IMR-90 (cell line): Measurements from ENCODE around the gene SLC19A1. TPM values are rescaled to one million over a fixed set of nuclear protein-coding genes. Genes with fewer than 3 reads are reported as not detected.

ENCODE experiments used
- ATAC-seq: fragments of 200-7000 bp; cut with Tn5 transposase; 2 replicates; pipeline ENCODE4 v1.9.1; 2020; ENCODE audit warnings: low read depth, mild to moderate bottlenecking, moderate library complexity
- BruUV-seq: library from RNA; stranded (reverse); fragments of 400-500 nt; replicated peaks from 2 replicates; lab custom pipeline; 2021; lab: Mats Ljungman, UMichigan
- CTCF ChIA-PET: fragments of 300-600 bp; formaldehyde crosslinking; extraction: SDS; loops from one replicate; lab custom pipeline; 2021; ENCODE audit warnings: antibody characterized with exemption; lab: Yijun Ruan, JAX
- POLR2A ChIA-PET: fragments of 300-600 bp; sonication (Branson Sonifier 250); formaldehyde crosslinking; loops from one replicate; lab custom pipeline; 2022; ENCODE audit warnings: antibody characterized with exemption; ENCODE audit not compliant: unreplicated experiment; lab: Charles Lee
- DNase-seq: peaks from one replicate; pipeline ENCODE4 v3.0.0; 2013
- H2AFZ ChIP-seq: replicated peaks from 2 replicates; pipeline ENCODE3; 2013; ENCODE audit warnings: low read length, mild to moderate bottlenecking; ENCODE audit not compliant: poor library complexity
- H2AK5ac ChIP-seq: 2 replicates; pipeline ENCODE4 v1.6.1; 2013; ENCODE audit warnings: low read depth, low read length, inconsistent platforms
- H2AK9ac ChIP-seq: replicated peaks from 2 replicates; pipeline ENCODE3; 2013; ENCODE audit warnings: mild to moderate bottlenecking, low read depth, low read length, moderate library complexity; ENCODE audit not compliant: poor library complexity
- H2BK120ac ChIP-seq: 2 replicates; pipeline ENCODE4 v1.6.1; 2013; ENCODE audit warnings: low read depth, low read length, inconsistent platforms
- H2BK15ac ChIP-seq: 3 replicates; pipeline ENCODE4 v1.6.1; 2013; ENCODE audit warnings: low read depth, low read length, inconsistent platforms
- H2BK20ac ChIP-seq: 2 replicates; pipeline ENCODE4 v1.6.1; 2013; ENCODE audit warnings: low read depth, mild to moderate bottlenecking, inconsistent platforms, low read length, moderate library complexity
- H2BK5ac ChIP-seq: 2 replicates; pipeline ENCODE4 v1.6.1; 2013; ENCODE audit warnings: mild to moderate bottlenecking, low read depth, low read length, inconsistent platforms; ENCODE audit not compliant: poor library complexity, severe bottlenecking
- H3K14ac ChIP-seq: replicated peaks from 2 replicates; pipeline ENCODE4 v1.6.1; 2013; ENCODE audit warnings: low read depth, low read length, inconsistent platforms
- H3K18ac ChIP-seq: 2 replicates; pipeline ENCODE4 v1.6.1; 2013; ENCODE audit warnings: low read depth, low read length, control low read depth
- H3K23ac ChIP-seq: 2 replicates; pipeline ENCODE4 v1.6.1; 2013; ENCODE audit warnings: low read depth, low read length, inconsistent platforms
- H3K27ac ChIP-seq: 2 replicates; pipeline ENCODE4 v1.5.1; 2013; ENCODE audit warnings: mild to moderate bottlenecking, control low read depth, low read length; ENCODE audit not compliant: insufficient read depth
- H3K27me3 ChIP-seq: 2 replicates; pipeline ENCODE4 v1.6.1; 2013; ENCODE audit warnings: low read length; ENCODE audit not compliant: control insufficient read depth, insufficient read depth
- H3K36me3 ChIP-seq: 2 replicates; pipeline ENCODE4 v1.6.1; 2013; ENCODE audit warnings: low read length, mixed read lengths; ENCODE audit not compliant: control insufficient read depth, insufficient read depth
- H3K4ac ChIP-seq: 2 replicates; pipeline ENCODE4 v1.6.1; 2013; ENCODE audit warnings: low read depth, low read length, inconsistent platforms
- H3K4me1 ChIP-seq: 2 replicates; pipeline ENCODE4 v1.6.1; 2013; ENCODE audit warnings: low read length, mixed read lengths; ENCODE audit not compliant: control insufficient read depth, insufficient read depth
- H3K4me2 ChIP-seq: 2 replicates; pipeline ENCODE4 v1.6.1; 2013; ENCODE audit warnings: low read depth, mild to moderate bottlenecking, control low read depth, low read length, moderate library complexity
- H3K4me3 ChIP-seq: 2 replicates; pipeline ENCODE4 v1.5.1; 2013; ENCODE audit warnings: low read depth, mild to moderate bottlenecking, control low read depth, low read length, moderate library complexity; ENCODE audit not compliant: insufficient read depth
- H3K56ac ChIP-seq: 2 replicates; pipeline ENCODE4 v1.6.1; 2013; ENCODE audit warnings: low read length, inconsistent platforms; ENCODE audit not compliant: insufficient read depth; ENCODE audit errors: extremely low read depth
- H3K79me1 ChIP-seq, 2 experiments: 2 replicates each; pipeline ENCODE4 v1.6.1; 2013; ENCODE audit warnings: low read length in 2 of 2, inconsistent platforms in 1 of 2, low read depth in 1 of 2
- H3K9ac ChIP-seq: 2 replicates; pipeline ENCODE4 v1.6.1; 2013; ENCODE audit warnings: low read depth, low read length, control low read depth
- H3K9me1 ChIP-seq: 2 replicates; pipeline ENCODE4 v1.6.1; 2013; ENCODE audit warnings: low read length, inconsistent platforms; ENCODE audit not compliant: insufficient read depth
- H3K9me3 ChIP-seq: 2 replicates; pipeline ENCODE4 v1.6.1; 2013; ENCODE audit warnings: low read length; ENCODE audit not compliant: control insufficient read depth, insufficient read depth
- H4K20me1 ChIP-seq: 2 replicates; pipeline ENCODE4 v1.6.1; 2013; ENCODE audit warnings: low read length, inconsistent platforms; ENCODE audit not compliant: insufficient read depth
- H4K5ac ChIP-seq: 2 replicates; pipeline ENCODE4 v1.6.1; 2013; ENCODE audit warnings: mild to moderate bottlenecking, low read depth, low read length, control low read depth
- H4K8ac ChIP-seq, 2 experiments: 2 replicates each; pipeline ENCODE4 v1.6.1; 2013; ENCODE audit warnings: low read depth in 2 of 2, low read length in 2 of 2, control low read depth in 1 of 2, inconsistent platforms in 1 of 2
- H4K91ac ChIP-seq: 2 replicates; pipeline ENCODE4 v1.6.1; 2013; ENCODE audit warnings: low read depth, low read length, inconsistent platforms; ENCODE audit not compliant: insufficient read depth
- BHLHE40 ChIP-seq: fragments of 150-350 bp; IDR thresholded peaks from 2 replicates; pipeline ENCODE4 v1.6.1; 2016; ENCODE audit warnings: mild to moderate bottlenecking, low read depth, low read length
- CEBPB ChIP-seq: IDR thresholded peaks from 2 replicates; pipeline ENCODE4 v1.6.1; 2012; ENCODE audit warnings: low read depth, low read length, improper control_type of control experiment
- CHD1 ChIP-seq: IDR thresholded peaks from 2 replicates; pipeline ENCODE4 v1.6.1; 2012; ENCODE audit warnings: low read depth, low read length, improper control_type of control experiment
- ELK1 ChIP-seq: fragments of 150-350 bp; IDR thresholded peaks from 2 replicates; pipeline ENCODE4 v1.6.1; 2016; ENCODE audit warnings: low read depth, mild to moderate bottlenecking, low read length, moderate library complexity, borderline replicate concordance
- FOS ChIP-seq: fragments of 150-350 bp; IDR thresholded peaks from 2 replicates; pipeline ENCODE4 v1.6.1; 2016; ENCODE audit warnings: low read depth, low read length
- MAFK ChIP-seq: IDR thresholded peaks from 2 replicates; pipeline ENCODE4 v1.6.1; 2012; ENCODE audit warnings: low read depth, low read length, improper control_type of control experiment
- MAZ ChIP-seq: IDR thresholded peaks from 2 replicates; pipeline ENCODE4 v1.6.1; 2012; ENCODE audit warnings: low read depth, mild to moderate bottlenecking, low read length, improper control_type of control experiment, moderate library complexity, borderline replicate concordance
- MXI1 ChIP-seq: IDR thresholded peaks from 2 replicates; pipeline ENCODE4 v1.6.1; 2012; ENCODE audit warnings: low read depth, mild to moderate bottlenecking, low read length, moderate library complexity, borderline replicate concordance
- NFE2L2 ChIP-seq: fragments of 150-350 bp; IDR thresholded peaks from 2 replicates; pipeline ENCODE4 v1.6.1; 2016; ENCODE audit warnings: low read depth, mild to moderate bottlenecking, low read length
- POLR2A ChIP-seq: IDR thresholded peaks from 2 replicates; pipeline ENCODE4 v1.6.1; 2012; ENCODE audit warnings: mild to moderate bottlenecking, low read depth, low read length
- RAD21 ChIP-seq: IDR thresholded peaks from 2 replicates; pipeline ENCODE4 v1.6.1; 2012; ENCODE audit warnings: low read length, improper control_type of control experiment
- RCOR1 ChIP-seq: IDR thresholded peaks from 2 replicates; pipeline ENCODE4 v1.6.1; 2012; ENCODE audit warnings: mild to moderate bottlenecking, low read length, improper control_type of control experiment; ENCODE audit not compliant: insufficient replicate concordance
- RFX5 ChIP-seq: IDR thresholded peaks from 2 replicates; pipeline ENCODE4 v1.8.0; 2012; ENCODE audit warnings: low read depth, mild to moderate bottlenecking, low read length, moderate library complexity
- SMC3 ChIP-seq: fragments of 150-350 bp; IDR thresholded peaks from 2 replicates; pipeline ENCODE4 v1.6.1; 2016; ENCODE audit warnings: low read depth, mild to moderate bottlenecking, antibody characterized with exemption, low read length, moderate library complexity
- WGBS, 2 experiments: methylation state at CpG; one replicate each; pipeline versions ENCODE4 v1.1.5 to v1.1.7; 2013; ENCODE audit warnings: missing lambda C conversion rate in 2 of 2; ENCODE audit not compliant: insufficient read length in 1 of 2; ENCODE audit errors: extremely low coverage in 2 of 2; 5-methylcytosine and 5-hydroxymethylcytosine counted together
- dilution Hi-C: fragments of 300-500 bp; cut with HindIII; formaldehyde crosslinking; loops from one replicate; pipeline ENCODE4 v1.14.3; 2018; ENCODE audit warnings: low sequenced_read_pairs; ENCODE audit not compliant: unreplicated experiment
- in situ Hi-C: fragments of 300-500 bp; cut with MboI; formaldehyde crosslinking; loops from 3 replicates; pipeline ENCODE4 v1.14.3; 2019; ENCODE audit warnings: low sequenced_read_pairs, inconsistent platforms, mixed read lengths
- intact Hi-C: fragments of 100-400 bp; cut with micrococcal nuclease; formaldehyde crosslinking; loops from 2 replicates; pipeline ENCODE4 v1.10.0; 2022
- polyA plus RNA-seq, 3 experiments: library from polyadenylated mRNA; depleted of rRNA; stranded (reverse); fragments of >200 nt; gene quantifications; 2 replicates each; pipeline ENCODE4 v1.2.3, GENCODE V29; 2012; ENCODE audit warnings: low replicate concordance in 1 of 3
- total RNA-seq: library from RNA; depleted of rRNA; stranded (reverse); fragments of >200 nt; gene quantifications from 2 replicates; pipeline ENCODE4 v1.2.3, GENCODE V29; 2012
- TF ChIP-seq, protein P1 (sequence below): conservative IDR thresholded peaks from 2 replicates; pipeline ENCODE4 v1.5.1; 2012; ENCODE audit warnings: mild to moderate bottlenecking, low read depth, low read length, improper control_type of control experiment
- TF ChIP-seq, protein P2 (sequence below): fragments of 150-350 bp; IDR thresholded peaks from 2 replicates; pipeline ENCODE4 v1.6.1; 2017; ENCODE audit warnings: mild to moderate bottlenecking, antibody characterized with exemption, low read length, low read depth

The SLC19A1 gene
- total and polyA plus RNA-seq, 2 of the 4 experiments (the other 2 are of a cell fraction) = 2.2 to 16.2 TPM

GRCh38 chr21:45505416-45506021 is 36.7 kb downstream of the SLC19A1 start:
- POLR2A ChIA-PET = no interaction called here
- no TSS peak for BruUV-seq
- CTCF ChIA-PET = no interaction called here

More at GRCh38 chr21:45505416-45506021, 36.7 kb downstream of the SLC19A1 start:
- Histone ChIP-seq H3K27ac (no peak overlapping the region), H4K8ac (no peak overlapping the region), H2BK120ac (no peak overlapping the region), H3K9me1 (peaks cover 7% of the 10 kb centered on the region; the same call in 1 of the 2 replicates), H3K9ac (no peak overlapping the region), H3K36me3 (peaks cover 39% of the 10 kb centered on the region), H3K4ac (no peak overlapping the region), H3K4me1 (no peaks in the 10 kb centered on the region), H2AFZ (no peak overlapping the region), H4K20me1 (no peaks in the 10 kb centered on the region; the same call in 1 of the 2 replicates), H3K18ac (no peak overlapping the region), H3K4me3 (no peak overlapping the region), H2BK15ac (no peak overlapping the region), H2BK5ac (no peak overlapping the region), H3K56ac (no peak overlapping the region), H3K9me3 (no peaks in the 10 kb centered on the region), H4K5ac (no peak overlapping the region), H3K14ac (no peak overlapping the region), H3K23ac (no peak overlapping the region), H2AK9ac (no peak overlapping the region), H2BK20ac (no peak overlapping the region), H3K79me1 (no peaks in the 10 kb centered on the region), H2AK5ac (no peak overlapping the region), H3K4me2 (no peak overlapping the region), H4K91ac (no peak overlapping the region), H3K27me3 (no peaks in the 10 kb centered on the region)
- 92% methylated on average over 22 of the region's 33 CpGs; no CpG with 5 or more reads in 1 of the 2 experiments for WGBS, 2 experiments
- intact Hi-C loops (no loop called here), dilution Hi-C loops (no loop called here), in situ Hi-C loops (no loop called here)
- no peak for DNase-seq
- TF ChIP-seq ELK1 (no peak), MAZ (no peak), RAD21 (no peak), RCOR1 (no peak), NFE2L2 (no peak), BHLHE40 (no peak), CEBPB (no peak), MAFK (no peak), SMC3 (no peak), CHD1 (no peak), FOS (no peak), POLR2A (no peak), MXI1 (no peak), RFX5 (no peak)
- TF ChIP-seq, protein P1, sequence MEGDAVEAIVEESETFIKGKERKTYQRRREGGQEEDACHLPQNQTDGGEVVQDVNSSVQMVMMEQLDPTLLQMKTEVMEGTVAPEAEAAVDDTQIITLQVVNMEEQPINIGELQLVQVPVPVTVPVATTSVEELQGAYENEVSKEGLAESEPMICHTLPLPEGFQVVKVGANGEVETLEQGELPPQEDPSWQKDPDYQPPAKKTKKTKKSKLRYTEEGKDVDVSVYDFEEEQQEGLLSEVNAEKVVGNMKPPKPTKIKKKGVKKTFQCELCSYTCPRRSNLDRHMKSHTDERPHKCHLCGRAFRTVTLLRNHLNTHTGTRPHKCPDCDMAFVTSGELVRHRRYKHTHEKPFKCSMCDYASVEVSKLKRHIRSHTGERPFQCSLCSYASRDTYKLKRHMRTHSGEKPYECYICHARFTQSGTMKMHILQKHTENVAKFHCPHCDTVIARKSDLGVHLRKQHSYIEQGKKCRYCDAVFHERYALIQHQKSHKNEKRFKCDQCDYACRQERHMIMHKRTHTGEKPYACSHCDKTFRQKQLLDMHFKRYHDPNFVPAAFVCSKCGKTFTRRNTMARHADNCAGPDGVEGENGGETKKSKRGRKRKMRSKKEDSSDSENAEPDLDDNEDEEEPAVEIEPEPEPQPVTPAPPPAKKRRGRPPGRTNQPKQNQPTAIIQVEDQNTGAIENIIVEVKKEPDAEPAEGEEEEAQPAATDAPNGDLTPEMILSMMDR = no peak
- TF ChIP-seq, protein P2, sequence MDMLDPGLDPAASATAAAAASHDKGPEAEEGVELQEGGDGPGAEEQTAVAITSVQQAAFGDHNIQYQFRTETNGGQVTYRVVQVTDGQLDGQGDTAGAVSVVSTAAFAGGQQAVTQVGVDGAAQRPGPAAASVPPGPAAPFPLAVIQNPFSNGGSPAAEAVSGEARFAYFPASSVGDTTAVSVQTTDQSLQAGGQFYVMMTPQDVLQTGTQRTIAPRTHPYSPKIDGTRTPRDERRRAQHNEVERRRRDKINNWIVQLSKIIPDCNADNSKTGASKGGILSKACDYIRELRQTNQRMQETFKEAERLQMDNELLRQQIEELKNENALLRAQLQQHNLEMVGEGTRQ = no peak
- no peak for ATAC-seq
